GM12878 (cell line): ENCODE measurements around the gene TNFRSF11A. TPM values are rescaled to one million over a fixed set of nuclear protein-coding genes. Genes with fewer than 3 reads are reported as not detected.

Experiments
- ATAC-seq: fragments of 200-7000 bp; cut with Tn5 transposase; 3 replicates; pipeline ENCODE4 v1.9.1; 2020; ENCODE audit warnings: mild to moderate bottlenecking, moderate library complexity
- BruUV-seq: library from RNA; stranded (reverse); fragments of 400-500 nt; replicated peaks from 2 replicates; lab custom pipeline; 2021; lab: Mats Ljungman, UMichigan
- CTCF ChIA-PET: fragments of 300-600 bp; sonication (Branson Sonifier 250); formaldehyde crosslinking; extraction: SDS; loops from one replicate; lab custom pipeline; 2021; ENCODE audit warnings: inconsistent platforms; lab: Yijun Ruan, JAX
- POLR2A ChIA-PET: fragments of 350-600 bp; formaldehyde crosslinking; extraction: SDS; loops from one replicate; lab custom pipeline; 2021; ENCODE audit warnings: inconsistent platforms; lab: Charles Lee
- RAD21 ChIA-PET: fragments of 300-600 bp; sonication (Branson Sonifier 250); formaldehyde crosslinking; loops from one replicate; lab custom pipeline; 2023; ENCODE audit warnings: antibody characterized with exemption; ENCODE audit not compliant: unreplicated experiment; lab: Charles Lee
- SMC1A ChIA-PET: fragments of 300-600 bp; sonication (Branson Sonifier 250); formaldehyde crosslinking; loops from one replicate; lab custom pipeline; 2023; ENCODE audit not compliant: unreplicated experiment, uncharacterized antibody; lab: Charles Lee
- DNase-seq: peaks from one replicate; pipeline ENCODE4 v3.0.0-alpha.2; 2011; ENCODE audit warnings: low read depth, low spot score
- FAIRE-seq: peaks from 3 replicates; lab custom pipeline; 2011; peaks lifted over from hg19 to GRCh38; lab: Jason Lieb, UNC
- H2AFZ ChIP-seq: 2 replicates; pipeline ENCODE4 v1.6.0; 2011; ENCODE audit warnings: low read depth, low read length, control low read depth; ENCODE audit not compliant: control insufficient read depth
- H3K27ac ChIP-seq: 2 replicates; pipeline ENCODE4 v1.5.1; 2011; ENCODE audit warnings: control low read depth; ENCODE audit not compliant: control insufficient read depth, insufficient read depth
- H3K27me3 ChIP-seq, 2 experiments: replicated peaks in 1 of 2; 2 replicates each; pipeline versions ENCODE4 v1.6.0 to v1.6.1; 2011; ENCODE audit warnings: low read length in 1 of 2; ENCODE audit not compliant: control insufficient read depth in 2 of 2, insufficient read depth in 2 of 2
- H3K36me3 ChIP-seq, 2 experiments: 2 replicates each; pipeline ENCODE4 v1.5.1; 2011; ENCODE audit warnings: low read length in 1 of 2; ENCODE audit not compliant: control insufficient read depth in 2 of 2, insufficient read depth in 2 of 2
- H3K4me1 ChIP-seq: 2 replicates; pipeline ENCODE4 v1.6.1; 2011; ENCODE audit warnings: mild to moderate bottlenecking, low read length, moderate library complexity, mixed read lengths; ENCODE audit not compliant: control insufficient read depth, insufficient read depth
- H3K4me2 ChIP-seq: 2 replicates; pipeline ENCODE4 v1.6.0; 2011; ENCODE audit warnings: control low read depth; ENCODE audit not compliant: control insufficient read depth, insufficient read depth
- H3K4me3 ChIP-seq: fragments of 200-600 bp; sonication (generic); 2 replicates; pipeline ENCODE4 v1.5.1; 2016
- H3K79me2 ChIP-seq: 2 replicates; pipeline ENCODE4 v1.6.0; 2011; ENCODE audit warnings: low read length; ENCODE audit not compliant: control insufficient read depth, insufficient read depth
- H3K9ac ChIP-seq: 2 replicates; pipeline ENCODE4 v1.8.0; 2011; ENCODE audit warnings: low read length, control low read depth, mixed read lengths; ENCODE audit not compliant: control insufficient read depth, insufficient read depth
- H3K9me3 ChIP-seq: replicated peaks from 3 replicates; pipeline ENCODE4 v1.5.1; 2011; ENCODE audit warnings: mild to moderate bottlenecking, low read length; ENCODE audit not compliant: control insufficient read depth, insufficient read depth
- H4K20me1 ChIP-seq: 2 replicates; pipeline ENCODE4 v1.6.0; 2011; ENCODE audit not compliant: control insufficient read depth, insufficient read depth
- ASH2L ChIP-seq: fragments of 300-600, 200-600 bp; sonication (generic); IDR thresholded peaks from 2 replicates; pipeline ENCODE4 v1.6.1; 2017; ENCODE audit warnings: low read depth, mild to moderate bottlenecking, borderline replicate concordance
- CEBPB ChIP-seq, 2 experiments: fragments of 150-350 bp in 1 of 2; IDR thresholded peaks; 2 replicates each; pipeline ENCODE4 v1.6.1; 2012 to 2014; ENCODE audit warnings: low read depth in 2 of 2, low read length in 2 of 2, borderline replicate concordance in 1 of 2, inconsistent platforms in 1 of 2
- IKZF1 ChIP-seq: fragments of 450-650 bp; conservative IDR thresholded peaks from 2 replicates; pipeline ENCODE4 v1.6.1; 2017; ENCODE audit warnings: antibody characterized with exemption, mild to moderate bottlenecking
- IKZF2 ChIP-seq, 2 experiments: fragments of 450-650 bp; IDR thresholded peaks; 2 replicates each; pipeline ENCODE4 v1.6.1; 2017; ENCODE audit warnings: mild to moderate bottlenecking in 2 of 2, moderate library complexity in 2 of 2
- POU2F2 ChIP-seq: IDR thresholded peaks from 3 replicates; pipeline ENCODE4 v1.6.1; 2011; ENCODE audit warnings: low read depth, mild to moderate bottlenecking, low read length, borderline replicate concordance
- SIX5 ChIP-seq: IDR thresholded peaks from 2 replicates; pipeline ENCODE4 v1.6.1; 2011; ENCODE audit warnings: mild to moderate bottlenecking, low read depth, low read length, moderate library complexity; ENCODE audit not compliant: severe bottlenecking
- SMAD1 ChIP-seq: fragments of 450-650 bp; IDR thresholded peaks from 2 replicates; pipeline ENCODE4 v1.6.1; 2018; ENCODE audit warnings: mild to moderate bottlenecking, low read depth; ENCODE audit not compliant: partially characterized antibody
- whole genome bisulfite sequencing: methylation state at CpG from one replicate; pipeline ENCODE4 v1.1.6; 2016; ENCODE audit warnings: low lambda C conversion rate; ENCODE audit not compliant: insufficient replicate concordance, insufficient coverage; ENCODE audit errors: missing lambda C conversion rate; 5-methylcytosine and 5-hydroxymethylcytosine counted together
- in situ Hi-C: fragments of 300-500 bp; cut with MboI; formaldehyde crosslinking; loops from 9 replicates; pipeline ENCODE4 v1.14.3; 2018; ENCODE audit warnings: mixed read lengths
- intact Hi-C: fragments of 100-400 bp; cut with micrococcal nuclease; formaldehyde crosslinking; loops from one replicate; pipeline ENCODE4 v1.14.2; 2022; ENCODE audit not compliant: unreplicated experiment
- polyA plus RNA-seq, 11 experiments: library from polyadenylated mRNA; depleted of rRNA in 4 of 11; unstranded in 6 of 11; stranded (reverse) in 5 of 11; fragments of >200 nt; fragmentation: Nextera tagmentation in 4 of 11; fragmentation: Illumina TruSeq in 1 of 11; extraction: Ambion mirVana in 4 of 11; extraction: Trizol in 1 of 11; gene quantifications; 1 replicate in 1 of 11; 2 replicates in 10 of 11; pipeline versions ENCODE4 v1.2.1 to v1.2.3, GENCODE V29; 2011 to 2016; ENCODE audit warnings: inconsistent platforms in 2 of 11, missing spikeins in 2 of 11, low read depth in 1 of 11
- total RNA-seq, 4 experiments: library from RNA; depleted of rRNA in 3 of 4; stranded (reverse); fragments of >200 nt in 3 of 4; fragmentation: Illumina TruSeq in 1 of 4; extraction: Trizol in 1 of 4; gene quantifications; 2 replicates each; pipeline versions ENCODE4 v1.2.1 to v1.2.3, GENCODE V29; 2013 to 2021
- TF ChIP-seq, protein P1 (sequence below): IDR thresholded peaks from 2 replicates; pipeline ENCODE4 v1.6.1; 2012; ENCODE audit warnings: low read depth, low read length, improper control_type of control experiment
- TF ChIP-seq, protein P2 (sequence below): IDR thresholded peaks from 2 replicates; pipeline ENCODE4 v1.6.1; 2011; ENCODE audit warnings: low read depth, mild to moderate bottlenecking, low read length, moderate library complexity, borderline replicate concordance; ENCODE audit errors: extremely low read depth

The TNFRSF11A gene
- total and polyA plus RNA-seq, 10 of the 15 experiments (the other 5 are each of a cell fraction or from before 2014, with no cell fraction given): 0.07 to 4.0 (median 0.23) TPM

DNA sequence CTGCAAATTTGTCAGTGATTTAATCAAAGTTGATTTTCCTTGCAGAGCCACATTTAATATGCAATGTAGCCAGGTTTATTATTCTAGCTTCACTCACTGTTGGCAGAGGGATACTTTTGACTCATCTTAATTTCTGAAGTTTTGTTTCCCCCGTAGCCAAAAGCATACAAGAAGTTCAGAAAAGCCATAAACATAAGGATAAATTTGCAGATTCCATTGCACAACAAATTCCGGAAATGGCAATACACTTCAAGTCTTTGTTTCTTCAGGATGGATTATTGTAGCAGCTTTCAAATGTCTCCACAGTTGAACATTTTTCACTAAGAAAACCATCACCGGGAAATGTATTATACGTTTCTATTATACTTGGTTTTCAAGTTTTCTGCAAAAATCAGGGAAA lies 109.7 kb downstream of the TNFRSF11A start:
- 45% methylated on average over 4 of the region's 4 CpGs for WGBS
- H2AFZ ChIP-seq: no peak overlapping the region
- H3K9me3 ChIP-seq: no peaks in the 10 kb centered on the region
- H3K4me1 ChIP-seq: no peaks in the 10 kb centered on the region
- no peak overlapping the region for H3K27ac ChIP-seq
- ChIA-PET RAD21 (interaction anchor here (1.2 kb wide), 1 partner anchor 9 kb away, joined by 3 read pairs; no protein-coding TSS in a partner anchor), CTCF (interaction anchor here (0.6 to 1.7 kb wide), 5 partner anchors 8 to 149 kb away, joined by 3 to 7 read pairs (median 3); no protein-coding TSS in a partner anchor), SMC1A (no interaction called here), POLR2A (no interaction called here)
- H3K79me2 ChIP-seq: no peaks in the 10 kb centered on the region
- TF ChIP-seq ASH2L: no peak
- TF ChIP-seq, protein P1, sequence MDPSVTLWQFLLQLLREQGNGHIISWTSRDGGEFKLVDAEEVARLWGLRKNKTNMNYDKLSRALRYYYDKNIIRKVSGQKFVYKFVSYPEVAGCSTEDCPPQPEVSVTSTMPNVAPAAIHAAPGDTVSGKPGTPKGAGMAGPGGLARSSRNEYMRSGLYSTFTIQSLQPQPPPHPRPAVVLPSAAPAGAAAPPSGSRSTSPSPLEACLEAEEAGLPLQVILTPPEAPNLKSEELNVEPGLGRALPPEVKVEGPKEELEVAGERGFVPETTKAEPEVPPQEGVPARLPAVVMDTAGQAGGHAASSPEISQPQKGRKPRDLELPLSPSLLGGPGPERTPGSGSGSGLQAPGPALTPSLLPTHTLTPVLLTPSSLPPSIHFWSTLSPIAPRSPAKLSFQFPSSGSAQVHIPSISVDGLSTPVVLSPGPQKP: no peak
- no peak for TF ChIP-seq SIX5
- no peak for TF ChIP-seq POU2F2
- TF ChIP-seq SMAD1: no peak
- TF ChIP-seq IKZF2 (IDR thresholded peaks at IDR 0.05): no peak
- TF ChIP-seq CEBPB (IDR thresholded peaks at IDR 0.05; ENCODE audit: borderline replicate concordance in 1 of 2, low read depth in 2 of 2, low read length in 2 of 2): no peak
- TF ChIP-seq, protein P2, sequence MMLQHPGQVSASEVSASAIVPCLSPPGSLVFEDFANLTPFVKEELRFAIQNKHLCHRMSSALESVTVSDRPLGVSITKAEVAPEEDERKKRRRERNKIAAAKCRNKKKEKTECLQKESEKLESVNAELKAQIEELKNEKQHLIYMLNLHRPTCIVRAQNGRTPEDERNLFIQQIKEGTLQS: no peak
- no peak for TF ChIP-seq IKZF1
- no peak for FAIRE-seq
- no peak overlapping the region for H3K4me3 ChIP-seq
- no peak overlapping the region for H3K4me2 ChIP-seq
- in situ Hi-C loops (no loop called here), intact Hi-C loops (no loop called here)
- H3K36me3 ChIP-seq: no peaks in the 10 kb centered on the region
- H3K27me3 ChIP-seq: no peaks in the 10 kb centered on the region; a peak in 1 of 4 replicates
- no TSS peak for BruUV-seq
- no peak for DNase-seq
- ATAC-seq: no peak
- no peaks in the 10 kb centered on the region for H4K20me1 ChIP-seq
- no peak overlapping the region for H3K9ac ChIP-seq
